GM12872 (cell line): ENCODE results near the gene PARVB.

Source experiments
- TF ChIP-seq, protein P1 (sequence below): IDR thresholded peaks from 3 replicates; pipeline ENCODE4 v1.5.1; 2011; ENCODE audit warnings: low read depth, mild to moderate bottlenecking, low read length, moderate library complexity; ENCODE audit not compliant: insufficient read depth

The PARVB gene

GRCh38 chr22:44214764-44215163, 190.7 kb downstream of the PARVB start:
- TF ChIP-seq, protein P1, sequence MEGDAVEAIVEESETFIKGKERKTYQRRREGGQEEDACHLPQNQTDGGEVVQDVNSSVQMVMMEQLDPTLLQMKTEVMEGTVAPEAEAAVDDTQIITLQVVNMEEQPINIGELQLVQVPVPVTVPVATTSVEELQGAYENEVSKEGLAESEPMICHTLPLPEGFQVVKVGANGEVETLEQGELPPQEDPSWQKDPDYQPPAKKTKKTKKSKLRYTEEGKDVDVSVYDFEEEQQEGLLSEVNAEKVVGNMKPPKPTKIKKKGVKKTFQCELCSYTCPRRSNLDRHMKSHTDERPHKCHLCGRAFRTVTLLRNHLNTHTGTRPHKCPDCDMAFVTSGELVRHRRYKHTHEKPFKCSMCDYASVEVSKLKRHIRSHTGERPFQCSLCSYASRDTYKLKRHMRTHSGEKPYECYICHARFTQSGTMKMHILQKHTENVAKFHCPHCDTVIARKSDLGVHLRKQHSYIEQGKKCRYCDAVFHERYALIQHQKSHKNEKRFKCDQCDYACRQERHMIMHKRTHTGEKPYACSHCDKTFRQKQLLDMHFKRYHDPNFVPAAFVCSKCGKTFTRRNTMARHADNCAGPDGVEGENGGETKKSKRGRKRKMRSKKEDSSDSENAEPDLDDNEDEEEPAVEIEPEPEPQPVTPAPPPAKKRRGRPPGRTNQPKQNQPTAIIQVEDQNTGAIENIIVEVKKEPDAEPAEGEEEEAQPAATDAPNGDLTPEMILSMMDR, result no peak

- TF ChIP-seq, protein P1, result no peak
These were observed 191.2 kb downstream of the PARVB start for GRCh38 chr22:44215287-44215686.

DNA sequence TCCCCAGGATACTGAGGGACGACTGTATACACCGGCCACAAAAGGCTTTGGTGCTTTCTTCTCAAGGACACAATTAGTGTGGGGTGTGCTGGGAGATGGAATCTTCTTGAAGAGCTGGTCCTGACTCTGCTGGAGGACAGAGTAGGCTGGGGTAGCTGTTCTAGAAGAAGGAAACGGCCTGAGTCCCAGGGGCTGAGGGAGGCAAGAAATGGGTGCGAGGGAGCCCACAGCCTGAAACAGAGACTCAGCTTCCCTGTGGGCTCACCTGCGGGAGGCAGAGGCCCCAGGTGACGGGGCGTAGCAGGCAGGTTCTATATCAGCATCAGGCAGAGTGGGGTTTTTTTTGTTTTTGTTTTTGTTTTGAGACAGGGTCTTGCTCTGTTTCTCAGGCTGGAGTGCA, 193.2 kb downstream of the PARVB start:
- TF ChIP-seq, protein P1, result no peak

- TF ChIP-seq, protein P1, result no peak
These were observed 194.0 kb downstream of the PARVB start for GRCh38 chr22:44218071-44218470.

DNA sequence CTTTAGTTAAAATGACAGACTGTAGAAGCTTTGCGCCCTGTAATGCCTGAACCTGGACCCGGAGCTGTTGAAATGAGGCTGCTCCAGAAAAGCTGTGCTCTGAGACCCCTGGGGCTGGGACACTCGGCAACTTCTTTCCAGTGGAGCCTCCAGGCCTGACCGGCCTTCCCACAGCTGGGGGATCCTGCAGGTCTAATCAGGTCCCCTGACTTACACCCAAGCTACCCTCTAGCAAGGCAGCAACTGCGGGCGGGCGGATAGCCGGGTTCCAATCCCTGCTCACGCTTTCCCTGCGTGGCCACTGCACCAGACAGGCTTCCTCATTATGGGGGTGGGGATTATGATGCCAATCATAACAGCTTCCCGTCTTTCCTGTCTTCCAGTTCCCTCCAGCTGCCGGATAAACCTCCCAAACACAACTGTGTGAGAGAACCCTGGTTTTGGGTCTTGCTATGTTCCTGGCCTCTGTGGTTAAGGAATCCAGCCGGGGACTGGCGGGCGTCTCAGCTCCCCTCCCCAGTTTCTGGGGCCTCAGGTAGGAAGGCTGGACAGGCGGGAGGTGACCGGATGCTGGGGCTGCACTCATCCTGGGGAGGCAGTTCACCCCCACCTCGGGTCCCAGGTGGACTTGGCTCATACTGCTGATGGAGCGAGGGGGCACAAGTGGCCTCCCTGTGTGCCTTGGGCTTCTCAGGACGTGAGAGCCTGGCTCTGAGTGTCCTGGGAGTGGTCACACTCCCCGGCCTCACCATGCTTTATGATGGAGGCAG, 195.2 kb downstream of the PARVB start:
- TF ChIP-seq, protein P1, result no peak

- TF ChIP-seq, protein P1, result no peak
These were observed 196.9 kb downstream of the PARVB start for GRCh38 chr22:44220727-44221680.

- TF ChIP-seq, protein P1, result no peak
These were observed 197.8 kb downstream of the PARVB start for GRCh38 chr22:44221710-44222475.
